Measurements from ENCODE around the gene LY6G6F.

The LY6G6F gene

DNA sequence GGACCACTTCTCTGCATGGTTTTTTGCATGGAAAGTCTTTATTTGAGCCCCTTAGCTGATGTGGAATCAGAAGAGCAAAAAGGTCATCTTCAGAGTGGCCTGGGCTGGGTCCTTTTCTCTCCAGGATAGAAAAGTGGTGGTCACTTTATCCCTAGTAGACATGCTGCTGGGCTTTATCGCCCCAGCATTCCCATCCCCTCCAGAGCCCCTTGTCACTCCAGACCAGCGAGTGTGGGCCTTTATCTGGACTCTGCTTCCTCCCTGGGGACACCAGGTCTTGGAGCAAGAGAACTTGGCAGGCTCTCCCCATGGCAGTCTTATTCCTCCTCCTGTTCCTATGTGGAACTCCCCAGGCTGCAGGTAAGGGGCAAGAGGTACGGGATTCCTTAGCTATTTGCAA lies at the start of gene LY6G6F:
LY6G6F (plus strand) TSS at position 268 of the 400 bp plus-strand sequence; CDS start at position 309, 41 bp downstream.
- in situ Hi-C loops (cut with MboI; ENCODE audit: low pct_unique_long_range_greater_than_20kb, low sequenced_read_pairs), result no loop called here
- no peak for DNase-seq

DNA sequence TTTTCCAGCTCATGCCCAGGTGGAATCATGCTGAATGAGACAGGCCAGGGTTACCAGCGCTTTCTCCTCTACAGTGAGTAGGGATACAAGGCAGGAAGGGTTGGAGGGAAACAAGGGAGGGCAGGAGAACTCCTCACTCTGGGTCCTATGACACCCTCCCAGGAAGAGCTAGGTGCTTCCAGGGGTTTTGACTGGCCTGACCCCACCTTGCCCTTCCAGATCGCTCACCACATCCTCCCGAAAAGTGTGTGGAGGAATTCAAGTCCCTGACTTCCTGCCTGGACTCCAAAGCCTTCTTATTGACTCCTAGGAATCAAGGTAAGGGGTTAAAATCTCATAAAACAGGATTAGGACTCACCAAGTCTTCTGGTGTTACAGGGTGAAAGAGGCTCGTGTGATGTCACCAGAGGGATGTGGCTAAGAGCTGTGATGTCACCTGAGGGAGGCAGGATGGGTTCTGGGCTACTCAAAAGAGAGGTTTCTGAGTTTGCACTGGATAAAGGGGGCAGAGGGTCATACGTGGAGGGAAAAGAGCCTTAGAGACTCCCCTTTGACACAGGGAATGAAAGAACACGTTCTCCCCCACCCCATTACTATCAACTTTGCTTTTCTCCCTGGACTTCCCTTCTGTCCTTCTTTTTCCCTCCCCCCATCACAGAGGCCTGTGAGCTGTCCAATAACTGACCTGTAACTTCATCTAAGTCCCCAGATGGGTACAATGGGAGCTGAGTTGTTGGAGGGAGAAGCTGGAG lies 49.1 kb upstream of the LY6G6F start:
- in situ Hi-C loops (cut with MboI; ENCODE audit: low pct_unique_long_range_greater_than_20kb, low sequenced_read_pairs), result no loop called here
- no peak for DNase-seq

- in situ Hi-C loops (cut with MboI; ENCODE audit: low pct_unique_long_range_greater_than_20kb, low sequenced_read_pairs), result no loop called here
- DNase-seq, result no peak
Measured at GRCh38 chr6:31658158-31658688, 48.4 kb upstream of the LY6G6F start.

DNA sequence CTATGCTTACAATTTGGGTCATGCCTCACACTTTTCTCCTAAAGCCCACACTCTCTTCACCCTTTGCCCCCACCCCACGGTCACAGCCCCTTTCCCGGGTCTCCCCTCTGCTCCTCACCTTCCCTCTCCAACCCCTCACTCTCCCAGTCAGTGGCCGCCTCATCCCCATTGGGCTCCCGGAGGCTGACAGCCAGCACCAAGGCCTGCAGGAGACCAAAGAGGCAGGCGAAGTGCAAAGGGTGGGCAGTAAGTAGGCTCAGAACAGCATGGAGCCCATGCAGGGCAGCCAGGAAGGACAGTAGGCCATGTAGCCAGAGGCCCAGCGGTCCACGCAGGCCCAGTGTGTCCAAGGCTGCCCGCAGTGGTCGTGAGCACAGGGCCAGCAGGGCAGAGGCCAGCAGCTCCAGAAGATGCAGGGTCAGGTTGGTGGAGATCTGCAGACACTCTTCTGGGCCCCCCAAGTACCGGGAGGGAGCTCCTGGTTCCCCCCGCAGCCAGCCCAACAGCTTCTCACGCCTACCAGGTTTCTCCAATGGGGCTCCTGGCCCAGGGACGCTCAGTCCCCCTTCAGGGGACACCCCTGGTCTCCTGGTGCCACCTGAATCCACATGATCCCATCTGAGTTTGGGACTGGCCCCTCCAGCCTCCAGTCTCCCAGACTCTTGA lies 47.5 kb upstream of the LY6G6F start:
- in situ Hi-C loops (cut with MboI; ENCODE audit: low pct_unique_long_range_greater_than_20kb, low sequenced_read_pairs), result no loop called here
- no peak for DNase-seq

GRCh38 chr6:31659649-31660380 lies 46.9 kb upstream of the LY6G6F start:
- in situ Hi-C loops (cut with MboI; ENCODE audit: low pct_unique_long_range_greater_than_20kb, low sequenced_read_pairs), result no loop called here
- peak; percentile 36 for DNase-seq

GRCh38 chr6:31660381-31661261 lies 46.0 kb upstream of the LY6G6F start, which contains the start of gene C6orf47:
TSS of gene C6orf47 (minus strand) at chr6:31660778. CDS start at chr6:31659947, 831 bp downstream.
- peak; percentile 83 for DNase-seq
- in situ Hi-C loops (cut with MboI; ENCODE audit: low pct_unique_long_range_greater_than_20kb, low sequenced_read_pairs), result no loop called here

DNA sequence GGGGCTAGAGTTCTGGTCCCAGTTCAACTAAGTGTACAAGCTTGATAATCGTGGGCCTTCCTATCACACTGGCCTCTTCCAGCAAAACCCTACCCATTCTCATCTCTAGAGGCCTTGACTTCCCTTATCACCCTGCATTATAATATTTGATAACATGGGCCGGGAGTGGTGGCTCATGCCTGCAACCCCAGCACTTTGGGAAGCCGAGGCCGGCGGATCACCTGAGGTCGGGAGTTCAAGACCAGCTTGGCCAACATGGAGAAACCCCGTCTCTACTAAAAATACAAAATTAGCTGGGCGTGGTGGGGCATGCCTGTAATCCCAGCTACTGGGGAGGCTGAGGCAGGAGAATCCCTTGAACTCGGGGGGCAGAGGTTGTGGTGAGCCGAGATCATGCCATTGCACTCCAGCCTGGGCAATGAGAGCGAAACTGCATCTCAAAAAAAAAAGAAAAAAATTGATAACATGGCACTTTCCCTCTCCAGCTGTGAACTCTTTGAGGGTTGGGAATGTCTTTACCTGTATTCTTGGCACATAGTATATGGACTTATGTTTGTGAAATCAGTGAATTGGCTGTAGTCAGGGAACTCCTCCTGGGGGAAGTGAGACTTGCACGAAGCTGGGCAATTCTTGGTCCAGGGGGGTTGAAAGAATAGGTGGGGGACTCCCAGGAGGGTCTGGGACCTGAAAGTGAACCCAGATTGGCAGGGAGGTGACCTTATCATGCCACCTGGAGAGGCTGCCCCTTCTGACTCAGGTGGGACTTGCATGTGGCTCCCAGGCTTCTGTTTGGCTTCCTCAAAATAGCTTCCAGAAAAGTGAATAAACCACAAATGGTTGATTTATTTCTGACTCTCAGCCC lies 45.2 kb upstream of the LY6G6F start:
- no peak for DNase-seq
- in situ Hi-C loops (cut with MboI; ENCODE audit: low pct_unique_long_range_greater_than_20kb, low sequenced_read_pairs), result no loop called here

- no peak for DNase-seq
- in situ Hi-C loops (cut with MboI; ENCODE audit: low pct_unique_long_range_greater_than_20kb, low sequenced_read_pairs), result no loop called here
Measured at GRCh38 chr6:31662124-31662723, 44.4 kb upstream of the LY6G6F start.

DNA sequence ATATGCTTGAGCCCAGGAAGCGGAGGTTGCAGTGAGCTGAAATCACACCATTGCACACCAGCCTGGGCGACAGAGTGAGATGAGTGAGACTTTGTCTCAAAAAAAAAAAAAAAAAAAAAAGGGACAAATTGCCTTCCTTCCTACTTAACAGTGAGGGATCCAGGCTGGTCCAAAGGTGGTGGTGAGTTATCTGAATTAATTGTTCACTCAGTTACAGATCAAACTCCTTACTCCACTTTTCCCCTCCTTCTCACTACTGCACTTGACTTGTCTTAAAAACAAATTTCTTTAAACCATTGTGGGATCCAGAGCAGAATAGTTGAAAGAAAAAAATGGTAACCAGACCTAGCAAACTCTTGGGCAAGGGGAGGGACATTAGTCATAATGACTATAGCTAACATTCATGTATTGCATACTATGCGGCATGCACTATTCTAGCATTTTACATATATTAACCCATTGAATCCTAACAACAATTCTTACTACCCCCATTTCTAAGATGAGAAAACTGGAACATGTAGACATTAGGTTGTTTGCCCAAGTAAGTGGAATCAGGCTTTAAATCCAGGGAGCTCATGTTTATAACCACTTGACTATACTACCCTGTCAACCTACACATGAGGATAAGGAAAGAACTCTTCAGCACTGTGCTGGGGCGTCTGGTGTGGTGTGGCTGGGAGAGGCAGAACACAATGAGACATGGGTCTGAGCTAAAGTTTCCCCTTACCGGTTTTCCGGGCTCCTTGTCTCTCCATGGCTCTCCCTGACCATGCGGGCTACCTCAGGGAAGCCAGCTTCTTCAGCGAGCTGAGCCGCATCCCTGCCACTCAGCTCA lies 43.3 kb upstream of the LY6G6F start:
- in situ Hi-C loops (cut with MboI; ENCODE audit: low pct_unique_long_range_greater_than_20kb, low sequenced_read_pairs), result no loop called here
- no peak for DNase-seq

DNA sequence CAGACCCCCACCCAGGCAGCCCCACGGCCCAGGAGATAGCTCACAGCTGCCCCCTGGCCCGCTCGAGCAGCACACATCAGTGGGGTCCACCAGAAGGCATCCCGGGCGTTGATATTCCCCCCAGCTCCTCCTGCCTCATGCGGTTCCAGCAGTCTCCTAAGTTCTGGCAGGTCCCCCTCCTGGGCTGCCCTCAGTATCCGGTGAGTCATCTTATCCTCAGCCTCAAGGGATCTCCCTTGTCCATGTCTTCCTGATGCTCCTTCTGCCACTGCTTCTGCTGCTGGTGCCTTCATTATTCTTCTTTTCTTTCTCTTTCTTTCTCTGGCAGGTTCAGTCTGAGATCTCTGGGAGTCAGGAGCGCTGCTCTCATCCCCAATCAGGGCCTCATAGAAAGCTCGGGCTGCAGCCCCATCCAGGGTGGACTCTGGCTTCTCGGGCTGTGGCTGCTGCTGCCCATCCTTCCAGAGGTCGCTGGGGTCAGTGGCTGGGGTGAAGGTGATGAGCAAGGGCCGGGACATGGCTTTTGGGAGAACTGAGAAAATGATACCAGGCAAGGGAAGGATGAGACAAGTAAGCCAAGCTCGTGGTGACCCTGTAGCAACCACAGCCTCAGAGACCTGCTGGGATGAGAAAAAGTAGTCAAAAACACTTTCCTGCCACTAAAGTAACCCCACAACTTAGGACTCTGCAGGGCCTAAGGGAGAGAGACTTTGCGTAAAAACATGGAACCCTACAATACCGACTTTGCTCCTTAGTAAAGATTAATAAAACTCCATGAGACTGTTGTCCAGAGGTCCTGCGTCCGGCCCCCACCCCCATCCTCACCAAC lies 42.5 kb upstream of the LY6G6F start:
- no peak for DNase-seq
- in situ Hi-C loops (cut with MboI; ENCODE audit: low pct_unique_long_range_greater_than_20kb, low sequenced_read_pairs), result no loop called here

DNA sequence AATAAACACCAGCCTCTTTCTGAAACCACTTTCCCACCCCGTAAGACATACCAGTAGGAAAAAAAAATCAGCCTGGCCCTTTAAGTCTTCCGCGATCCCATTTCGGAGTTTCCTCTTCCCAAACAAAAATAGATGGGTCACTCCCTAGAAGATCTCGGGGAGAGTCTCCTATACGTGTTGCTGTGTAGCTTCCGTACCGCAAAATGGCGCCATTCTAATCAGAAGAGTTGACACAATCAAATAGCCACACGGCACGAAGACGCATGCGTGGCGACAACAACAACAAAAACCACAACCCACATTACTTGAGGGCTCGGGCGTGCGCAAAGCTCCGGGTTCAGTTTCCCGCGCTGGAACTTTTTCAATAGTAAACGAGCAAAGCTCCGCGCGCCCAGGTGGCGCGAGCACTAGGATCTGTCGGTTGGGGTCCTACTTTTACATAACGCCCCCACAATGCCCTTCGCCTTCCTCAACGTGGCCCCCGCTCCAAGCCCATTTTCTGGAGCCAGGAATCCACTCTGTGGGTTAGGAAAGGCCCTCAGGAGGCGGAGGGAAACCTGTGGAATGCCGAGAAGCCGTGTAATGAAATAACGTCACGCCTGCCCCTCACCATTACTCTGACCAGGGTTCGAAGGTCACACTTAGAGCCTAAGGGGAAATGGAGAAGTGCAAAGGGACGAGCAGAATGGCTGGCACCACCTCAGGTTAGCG lies 41.7 kb upstream of the LY6G6F start, which contains the start of gene GPANK1:
GPANK1 (minus strand) TSS at position 208 of the 711 bp plus-strand sequence. CDS start 519 bp downstream, outside the sequence.
- DNase-seq, result peak; percentile 91
- in situ Hi-C loops (cut with MboI; ENCODE audit: low pct_unique_long_range_greater_than_20kb, low sequenced_read_pairs), result no loop called here

DNA sequence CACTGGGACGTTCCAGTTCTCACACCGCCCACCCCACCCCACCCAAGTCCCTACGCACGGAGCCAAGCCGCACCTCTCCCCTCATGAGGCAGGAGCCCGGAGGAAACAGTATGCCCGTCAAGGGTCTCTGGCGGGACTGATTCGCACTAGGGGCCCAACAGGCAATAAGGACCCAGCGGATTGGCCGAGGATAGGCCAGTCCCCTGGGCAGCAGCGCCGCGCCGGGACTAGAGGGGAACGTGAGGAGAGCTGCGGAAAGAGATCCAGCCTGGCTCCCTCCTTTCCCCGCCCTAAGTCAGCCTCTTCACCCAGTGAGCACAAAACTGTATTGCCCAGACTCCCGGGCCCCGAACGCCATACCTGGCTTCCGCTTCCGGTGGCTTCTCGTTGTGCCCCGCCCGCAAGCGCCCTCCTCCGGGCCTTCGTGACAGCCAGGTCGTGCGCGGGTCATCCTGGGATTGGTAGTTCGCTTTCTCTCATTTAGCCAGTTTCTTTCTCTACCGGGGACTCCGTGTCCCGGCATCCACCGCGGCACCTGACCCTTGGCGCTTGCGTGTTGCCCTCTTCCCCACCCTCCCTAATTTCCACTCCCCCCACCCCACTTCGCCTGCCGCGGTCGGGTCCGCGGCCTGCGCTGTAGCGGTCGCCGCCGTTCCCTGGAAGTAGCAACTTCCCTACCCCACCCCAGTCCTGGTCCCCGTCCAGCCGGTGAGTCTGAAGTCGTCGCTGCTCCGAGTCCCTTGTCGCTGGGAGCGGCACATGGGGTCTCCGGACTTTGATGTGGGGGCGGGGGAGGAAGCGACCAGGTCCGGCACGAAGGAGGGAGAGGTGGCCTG lies 40.9 kb upstream of the LY6G6F start, which contains the start of gene CSNK2B:
CSNK2B (plus strand) TSS at position 580 of the 836 bp plus-strand sequence. CDS start 752 bp downstream, outside the sequence.
- peak; percentile 99 for DNase-seq
- in situ Hi-C loops (cut with MboI; ENCODE audit: low pct_unique_long_range_greater_than_20kb, low sequenced_read_pairs), result no loop called here

GRCh38 chr6:31666337-31666965 lies 40.2 kb upstream of the LY6G6F start:
- in situ Hi-C loops (cut with MboI; ENCODE audit: low pct_unique_long_range_greater_than_20kb, low sequenced_read_pairs), result no loop called here

DNA sequence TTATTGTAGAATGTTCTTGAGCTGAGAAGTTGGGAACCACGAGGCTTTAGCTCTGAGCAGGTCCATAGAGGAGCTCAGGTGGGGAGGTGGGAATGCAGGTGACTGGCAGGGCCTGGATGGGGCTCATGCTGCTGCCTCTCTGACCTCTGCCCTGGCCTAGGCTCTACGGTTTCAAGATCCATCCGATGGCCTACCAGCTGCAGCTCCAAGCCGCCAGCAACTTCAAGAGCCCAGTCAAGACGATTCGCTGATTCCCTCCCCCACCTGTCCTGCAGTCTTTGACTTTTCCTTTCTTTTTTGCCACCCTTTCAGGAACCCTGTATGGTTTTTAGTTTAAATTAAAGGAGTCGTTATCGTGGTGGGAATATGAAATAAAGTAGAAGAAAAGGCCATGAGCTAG lies 37.0 kb upstream of the LY6G6F start, which contains the start of gene LY6G5B:
LY6G5B (plus strand) TSS at position 301 of the 400 bp plus-strand sequence. CDS start 975 bp downstream, outside the sequence.
- in situ Hi-C loops (cut with MboI; ENCODE audit: low pct_unique_long_range_greater_than_20kb, low sequenced_read_pairs), result no loop called here
- DNase-seq, result no peak

More at GRCh38 chr6:31666337-31666965, 40.2 kb upstream of the LY6G6F start:
- DNase-seq, result no peak

Measured in KBM-7 (cell line).